ENCODE results near the gene SCAANT1.

GRCh38 chr3:63892773-63893352, 19.3 kb downstream of the SCAANT1 start:
- no peak for TF ChIP-seq GATA2 (IDR thresholded peaks at IDR 0.05; ENCODE audit: low read depth, low read length)
- TF ChIP-seq GATA3 (IDR thresholded peaks at IDR 0.05; ENCODE audit: low read depth, low read length), result no peak

All from SH-SY5Y (cell line).